GM19438 (cell line): Measurements from ENCODE around the gene SLC35E1.

ENCODE experiments used
- ATAC-seq: cut with Tn5 transposase; IDR thresholded peaks from one replicate; pipeline ENCODE4 v1.9.1; 2021; ENCODE audit warnings: low read depth; ENCODE audit not compliant: unreplicated experiment

SLC35E1 gene

DNA sequence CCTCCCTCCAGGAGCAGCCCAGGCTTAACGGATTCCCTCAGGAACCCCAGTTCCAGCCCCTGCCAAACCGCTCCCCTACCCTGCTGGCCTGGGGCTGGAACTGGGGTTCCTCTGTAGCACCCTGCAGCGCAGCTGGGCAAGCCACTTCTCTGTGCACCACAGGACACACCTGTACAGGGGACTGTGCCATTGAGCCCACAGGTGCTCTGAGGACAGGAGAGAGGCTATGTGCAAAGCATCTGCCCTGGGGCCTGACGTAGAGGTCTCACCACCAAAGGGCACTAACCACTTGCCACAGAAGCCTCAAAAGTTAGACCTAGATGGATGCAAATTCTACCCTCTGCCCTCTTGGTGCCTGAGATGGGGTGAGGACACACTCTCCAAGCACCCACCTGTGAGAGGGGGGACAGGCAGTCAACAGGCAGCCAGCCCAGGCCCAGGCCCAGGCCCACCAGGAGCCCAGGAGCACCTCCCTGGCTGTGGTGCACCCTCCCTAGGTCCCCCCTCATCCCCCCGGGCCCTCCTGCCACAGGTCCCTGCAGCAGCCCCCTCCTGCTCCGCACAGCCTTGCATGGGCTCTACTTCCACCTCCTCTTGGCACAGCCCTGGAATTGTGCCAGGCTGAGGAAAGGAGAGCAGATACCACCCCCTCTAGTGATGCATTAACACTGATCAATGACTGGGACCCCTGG lies 27.6 kb upstream of the SLC35E1 start:
- no peak for ATAC-seq

DNA sequence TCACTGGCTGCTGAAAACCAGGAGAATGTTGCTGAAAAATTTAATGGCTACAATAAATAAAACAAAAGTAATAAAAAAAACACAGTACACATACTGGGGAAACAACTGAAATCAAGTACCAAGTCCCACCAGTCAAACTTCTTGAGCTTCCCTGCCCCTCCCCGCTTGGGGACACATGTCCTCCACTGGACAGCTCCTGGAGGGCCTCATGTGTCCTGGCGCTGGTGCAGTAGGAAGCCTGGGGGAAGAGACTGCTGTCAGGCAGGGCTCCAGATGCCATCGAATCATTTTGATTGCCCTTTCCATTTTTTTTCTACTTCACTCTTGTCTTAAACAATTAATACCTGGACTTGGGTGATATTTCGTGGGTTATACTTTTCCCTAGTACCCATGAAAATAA lies 26.6 kb upstream of the SLC35E1 start:
- no peak for ATAC-seq

DNA sequence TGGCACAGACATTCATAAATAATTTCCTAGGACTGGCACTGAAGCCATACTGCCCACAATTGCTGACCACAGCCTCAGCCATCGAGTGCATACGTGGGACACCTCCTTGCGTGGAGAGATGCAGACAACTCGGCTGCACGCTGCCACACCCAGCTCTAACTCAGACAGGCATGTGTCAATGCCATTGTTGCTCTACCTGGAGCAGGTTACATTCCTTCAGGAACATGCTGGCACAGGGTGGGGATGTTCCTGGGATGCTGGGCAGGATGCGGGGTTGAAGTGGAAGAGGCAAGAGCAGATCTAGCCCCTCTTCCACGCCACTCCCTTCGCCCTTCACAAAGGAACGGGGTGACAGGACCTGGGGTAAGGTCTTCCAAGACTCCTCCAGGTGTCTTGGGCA lies 24.2 kb upstream of the SLC35E1 start:
- ATAC-seq: no peak

DNA sequence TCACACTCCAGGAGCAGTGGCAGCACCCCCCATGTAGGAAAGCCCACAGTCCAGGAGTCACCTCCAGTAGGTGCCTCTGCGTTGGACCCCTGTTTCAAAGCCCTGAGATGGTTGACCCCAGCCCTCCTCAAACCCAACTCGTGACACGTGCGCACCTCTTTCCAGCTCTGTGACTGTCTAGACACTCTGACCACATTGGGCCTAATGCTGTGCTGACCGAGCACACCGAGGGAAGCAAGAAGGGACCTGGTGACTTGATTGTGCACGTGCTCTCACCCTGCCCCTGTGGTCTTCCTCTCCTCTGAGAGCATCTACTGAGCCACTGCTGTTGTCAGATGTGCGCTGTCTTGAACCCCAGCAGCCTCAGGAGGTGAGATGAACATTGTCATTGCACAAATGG lies 22.9 kb upstream of the SLC35E1 start:
- no peak for ATAC-seq

DNA sequence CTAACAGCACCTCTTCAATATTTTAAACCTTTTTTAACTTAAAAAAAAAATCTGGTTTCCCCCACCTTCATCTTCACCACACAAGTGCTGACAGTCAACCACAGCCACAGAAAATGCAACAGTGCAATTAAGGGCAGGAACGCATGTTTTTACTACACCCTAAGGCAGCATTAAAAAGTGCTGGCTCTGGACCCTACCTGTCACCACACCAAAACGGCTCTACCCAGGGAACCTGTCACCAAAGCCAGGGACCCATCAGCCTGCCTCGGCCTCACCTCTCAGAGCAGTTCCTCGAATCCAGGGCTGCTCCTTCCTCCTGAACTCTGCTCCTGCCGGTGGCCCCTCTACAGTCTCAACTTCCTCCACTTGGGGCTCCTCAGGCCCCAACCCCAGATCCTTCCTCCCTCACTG lies 22.5 kb upstream of the SLC35E1 start:
- ATAC-seq: no peak

DNA sequence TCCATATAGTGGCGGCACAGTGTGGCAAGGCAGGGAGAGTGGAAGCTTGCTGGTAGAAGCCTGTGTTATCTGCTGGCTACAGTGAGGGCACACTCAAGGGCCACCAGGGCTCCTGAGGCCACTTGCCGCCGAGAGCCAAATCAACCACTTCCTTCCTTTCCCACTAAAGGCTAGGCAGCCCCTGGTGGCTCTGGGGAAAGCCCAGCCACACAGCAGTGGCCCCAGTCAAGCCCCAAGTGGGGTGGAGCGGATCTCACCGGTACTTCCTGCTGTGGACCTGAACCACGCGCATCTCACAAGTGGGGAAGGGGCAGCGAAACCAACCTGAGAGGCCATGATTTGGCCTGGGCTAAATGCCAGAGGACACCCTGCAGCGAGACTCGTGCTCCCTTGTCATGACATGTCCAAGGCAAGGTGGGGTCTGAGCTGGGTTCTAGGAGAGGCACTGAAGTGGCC lies 21.9 kb upstream of the SLC35E1 start:
- ATAC-seq: peak; percentile 47

DNA sequence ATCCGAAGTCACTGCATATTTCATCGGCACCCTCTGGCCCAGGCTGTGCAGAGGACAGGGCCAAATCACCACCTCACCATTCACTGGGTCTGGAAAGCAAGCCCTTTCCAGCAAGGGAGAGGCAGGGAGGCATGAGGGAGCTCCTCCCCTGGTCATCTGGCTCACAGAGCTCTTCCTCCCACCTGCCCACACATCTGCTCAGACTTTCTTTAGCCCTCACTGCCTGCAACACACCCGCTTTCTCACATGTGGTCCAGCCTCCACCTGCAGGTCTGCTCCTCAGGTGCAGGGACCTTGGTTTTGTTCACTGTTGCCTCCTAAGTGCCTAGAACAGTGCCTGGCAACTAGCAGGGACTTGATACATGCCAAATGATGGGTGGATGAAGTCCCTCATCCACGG lies 21.0 kb upstream of the SLC35E1 start:
- ATAC-seq: no peak

DNA sequence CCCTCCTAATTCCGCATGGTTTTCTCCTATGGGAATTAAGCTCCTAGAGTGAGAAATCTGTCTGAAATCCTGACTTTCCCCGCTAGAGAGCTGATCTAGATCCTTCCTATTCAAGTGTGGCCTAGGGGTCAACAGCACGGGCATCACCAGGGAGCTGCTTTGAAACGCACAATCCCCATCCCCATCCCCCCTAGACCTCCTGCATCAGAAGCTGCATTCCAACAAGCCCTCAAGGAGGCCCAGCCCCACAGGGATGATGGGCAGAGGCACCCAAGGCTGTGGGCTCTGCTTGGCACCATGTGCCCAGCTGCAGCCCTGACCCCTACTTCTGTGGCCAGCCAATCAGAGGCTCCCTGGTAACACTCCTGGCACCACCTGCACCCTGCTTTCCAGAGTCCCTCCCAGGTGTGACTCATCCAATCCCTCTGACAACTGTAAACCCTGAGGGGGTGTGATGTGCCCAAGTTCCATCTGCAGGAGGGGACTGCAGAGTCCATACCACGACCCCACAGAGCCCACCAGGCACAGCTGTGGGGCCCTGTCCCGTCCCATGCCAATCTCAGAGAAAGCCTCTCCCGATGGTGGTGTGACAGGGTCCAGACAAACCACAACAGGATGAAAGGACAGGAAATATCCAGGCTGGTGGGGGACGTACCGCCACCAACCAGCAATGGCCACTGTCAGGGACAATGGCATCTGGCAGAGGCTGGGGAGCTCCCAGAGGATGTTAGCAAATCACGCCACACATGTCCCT lies 19.8 kb upstream of the SLC35E1 start:
- no peak for ATAC-seq

DNA sequence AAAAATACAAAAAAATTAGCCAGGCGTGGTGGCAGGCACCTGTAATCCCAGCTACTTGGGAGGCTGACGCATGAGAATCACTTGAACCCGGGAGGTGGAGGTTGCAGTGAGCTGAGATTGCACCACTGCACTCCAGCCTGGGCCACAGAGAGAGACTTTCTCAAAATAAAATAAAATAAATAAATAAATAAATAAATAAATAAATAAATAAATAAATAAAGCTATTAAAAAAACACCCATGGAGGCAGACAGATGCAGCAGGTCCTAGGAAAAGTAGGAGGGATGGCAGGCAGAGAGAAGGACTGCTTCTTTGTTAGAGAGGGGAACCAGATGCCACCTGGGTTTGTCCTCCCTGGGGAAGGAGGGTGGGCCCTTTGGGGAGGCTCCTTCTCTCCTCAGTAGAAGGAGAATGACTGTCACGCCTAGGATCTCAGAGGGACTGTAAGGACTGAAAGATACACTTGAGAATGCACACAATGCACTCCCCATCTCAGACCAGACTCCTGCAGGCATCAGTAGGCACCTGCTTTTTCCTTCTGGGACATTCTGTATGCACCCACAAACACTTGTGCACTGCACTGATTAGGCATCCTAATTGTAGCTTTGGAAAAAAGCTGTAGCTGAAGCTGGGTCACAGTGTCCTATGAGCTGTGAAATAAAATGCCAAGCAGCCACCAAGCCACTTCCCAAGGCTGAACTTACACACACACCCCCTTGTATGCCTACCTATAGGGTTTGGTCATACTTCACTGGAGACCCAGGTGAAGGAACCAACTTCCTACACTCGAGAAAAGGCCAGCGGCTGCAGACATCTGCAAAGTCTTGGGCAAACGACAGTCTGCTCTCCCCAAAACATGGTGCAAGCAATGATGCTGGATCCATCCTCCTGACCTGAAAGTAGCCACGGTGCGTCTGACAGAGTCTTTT lies 18.9 kb upstream of the SLC35E1 start:
- no peak for ATAC-seq

DNA sequence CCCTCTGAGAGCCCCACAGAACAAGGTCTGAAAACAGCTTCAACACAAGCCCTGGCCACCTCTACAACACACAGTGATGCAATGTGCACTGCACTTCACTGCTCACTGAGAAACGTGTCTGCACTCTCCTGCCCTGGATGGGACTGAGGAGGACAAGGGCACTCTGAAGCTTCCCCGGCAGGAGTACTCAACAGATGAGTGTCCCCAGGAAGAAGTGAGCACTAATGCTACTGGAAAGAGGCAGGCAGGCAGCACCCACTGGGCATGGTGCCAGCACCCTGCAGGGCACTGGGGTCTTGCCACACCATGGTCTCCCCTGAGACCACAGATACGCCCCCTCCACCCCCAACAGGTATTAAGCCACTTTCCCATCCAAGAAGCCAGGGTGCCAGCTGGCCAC lies 17.7 kb upstream of the SLC35E1 start:
- ATAC-seq: no peak

DNA sequence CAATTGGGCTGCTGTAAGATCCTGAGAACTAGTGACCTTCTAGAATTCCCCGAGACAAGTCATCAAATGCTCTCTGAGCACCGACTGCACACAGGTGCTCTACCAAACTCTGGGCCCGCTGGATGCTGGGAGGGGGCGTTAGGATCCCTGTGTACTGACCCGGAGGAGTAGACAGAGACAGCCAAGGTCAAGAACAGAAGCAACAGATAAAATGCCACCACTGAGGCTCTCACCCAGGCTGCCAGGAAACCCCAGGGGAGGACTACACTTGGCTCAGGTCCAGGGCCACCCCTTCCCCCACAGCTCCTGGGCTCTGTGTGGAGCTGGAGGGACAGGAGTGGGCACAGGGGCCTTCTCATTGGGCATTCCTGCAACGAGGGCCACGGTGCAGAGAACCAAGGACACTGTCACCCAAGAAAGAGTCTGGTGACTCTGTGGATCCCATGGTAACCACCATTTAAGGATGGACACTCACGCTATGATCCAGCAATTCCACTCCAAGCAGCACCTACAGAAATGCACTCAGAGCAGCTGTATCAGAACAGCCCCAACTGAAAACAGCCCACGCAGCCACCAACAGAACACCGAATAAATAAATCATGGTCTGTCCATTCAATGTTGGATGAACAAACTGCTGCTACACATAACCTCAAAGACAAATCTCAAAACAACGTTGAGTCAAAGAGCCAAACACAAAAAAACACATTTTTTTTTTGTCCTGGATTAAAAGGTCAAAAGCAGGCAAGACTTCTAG lies 16.8 kb upstream of the SLC35E1 start:
- ATAC-seq: no peak

DNA sequence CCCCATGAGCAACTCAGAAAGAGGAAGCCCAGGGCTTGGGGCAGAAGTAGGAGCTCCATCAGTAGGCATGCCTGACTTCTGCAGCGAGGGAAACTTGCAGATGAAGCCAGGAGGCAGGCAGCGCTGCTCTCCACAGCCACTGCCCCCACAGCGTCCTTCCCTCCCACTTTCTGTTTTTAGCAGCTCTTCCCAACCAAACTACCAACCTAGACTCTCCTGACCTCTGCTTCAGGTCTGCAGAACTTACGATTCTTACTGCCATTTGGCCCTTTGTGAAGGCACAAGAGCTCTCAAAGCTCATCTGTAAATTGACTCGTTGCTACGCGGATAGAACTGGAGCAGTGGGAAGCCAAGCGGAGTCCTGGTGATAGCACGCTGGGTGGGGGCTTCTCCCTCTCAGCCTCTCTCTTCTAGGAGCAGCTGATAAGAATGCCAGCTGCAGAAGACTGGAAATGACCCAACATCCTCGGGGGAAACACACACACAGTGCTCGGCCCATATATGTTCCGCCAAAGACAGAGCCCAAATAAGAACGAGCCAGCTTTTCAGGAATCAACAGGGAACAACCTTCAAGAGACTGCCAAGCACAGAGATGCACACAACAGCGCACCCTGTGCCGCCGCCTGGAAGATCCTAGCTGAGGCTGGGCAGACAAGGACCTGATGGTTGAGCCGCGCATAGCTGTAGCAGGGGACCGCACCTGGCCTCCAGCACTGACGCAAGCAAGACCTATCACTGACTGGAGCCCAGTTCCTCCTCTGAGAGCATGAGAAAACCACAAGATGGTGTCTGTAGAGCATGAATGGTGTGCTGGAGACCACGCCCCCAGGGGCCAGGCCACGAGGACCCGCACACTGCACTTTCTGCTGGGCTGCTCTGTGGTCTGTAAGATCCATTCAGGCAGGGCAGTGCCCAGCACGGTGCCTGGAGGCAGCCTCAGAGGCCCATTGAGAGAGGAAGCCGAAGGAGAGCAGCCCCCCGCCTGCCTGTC lies 15.9 kb upstream of the SLC35E1 start:
- peak; percentile 38 for ATAC-seq

DNA sequence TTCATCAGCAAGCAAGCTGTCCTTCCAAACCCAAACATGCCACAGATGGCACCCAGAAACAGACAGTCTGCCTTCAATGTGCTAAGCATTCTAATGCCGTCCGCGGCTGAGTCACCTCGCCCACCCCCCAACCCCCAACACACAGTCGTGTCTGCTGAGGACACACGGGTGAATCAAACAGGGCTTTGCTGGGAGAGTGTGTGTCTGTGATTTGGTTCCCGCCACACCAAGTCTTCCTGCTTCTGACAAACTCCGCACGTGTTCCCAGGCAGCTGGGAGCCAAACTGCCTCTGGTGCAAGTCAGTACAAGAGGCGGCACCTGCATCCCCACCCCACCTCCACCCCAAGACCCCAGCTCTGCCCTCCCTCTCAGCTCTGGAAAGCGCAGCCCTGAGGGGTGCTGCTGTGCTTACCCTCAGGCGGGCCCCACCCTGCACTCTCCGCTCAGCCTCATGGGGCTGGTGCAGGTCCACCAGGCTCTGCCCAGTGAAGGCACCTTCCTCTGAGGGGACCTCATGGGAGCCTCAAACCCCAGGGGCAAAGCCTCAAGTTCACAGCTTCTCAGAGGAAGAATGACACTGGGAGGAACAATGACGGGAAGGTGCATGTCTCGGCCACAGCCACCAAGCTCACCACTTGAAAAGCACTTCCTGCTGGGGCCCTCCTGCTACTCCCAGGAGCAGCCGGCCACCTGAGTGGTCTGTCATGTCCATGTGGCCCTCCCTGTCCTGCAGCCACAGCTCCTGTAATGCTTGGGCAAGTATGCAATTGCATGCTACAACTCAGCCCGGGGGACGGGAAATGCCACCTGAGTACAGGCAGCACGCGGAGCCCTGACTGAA lies 15.0 kb upstream of the SLC35E1 start:
- ATAC-seq: no peak

DNA sequence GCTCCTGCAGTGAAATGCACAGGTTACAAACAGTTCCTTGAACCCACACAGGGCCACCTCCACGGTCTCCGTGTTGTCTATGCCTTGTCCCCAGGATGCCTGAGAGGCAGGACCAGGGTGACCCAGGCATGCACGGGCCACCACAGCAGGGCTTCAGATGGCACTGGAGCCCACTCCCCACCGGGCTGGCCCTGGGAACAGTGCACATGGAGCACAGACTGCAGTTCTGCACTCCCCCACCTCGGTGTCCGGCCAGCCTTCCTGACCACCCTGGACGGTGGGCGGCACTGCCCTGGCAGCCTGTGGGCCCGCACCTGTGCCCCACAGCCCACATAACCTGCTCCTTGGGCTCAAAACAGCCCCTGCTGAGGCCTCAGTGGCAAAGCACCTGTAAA lies 14.3 kb upstream of the SLC35E1 start:
- ATAC-seq: no peak

DNA sequence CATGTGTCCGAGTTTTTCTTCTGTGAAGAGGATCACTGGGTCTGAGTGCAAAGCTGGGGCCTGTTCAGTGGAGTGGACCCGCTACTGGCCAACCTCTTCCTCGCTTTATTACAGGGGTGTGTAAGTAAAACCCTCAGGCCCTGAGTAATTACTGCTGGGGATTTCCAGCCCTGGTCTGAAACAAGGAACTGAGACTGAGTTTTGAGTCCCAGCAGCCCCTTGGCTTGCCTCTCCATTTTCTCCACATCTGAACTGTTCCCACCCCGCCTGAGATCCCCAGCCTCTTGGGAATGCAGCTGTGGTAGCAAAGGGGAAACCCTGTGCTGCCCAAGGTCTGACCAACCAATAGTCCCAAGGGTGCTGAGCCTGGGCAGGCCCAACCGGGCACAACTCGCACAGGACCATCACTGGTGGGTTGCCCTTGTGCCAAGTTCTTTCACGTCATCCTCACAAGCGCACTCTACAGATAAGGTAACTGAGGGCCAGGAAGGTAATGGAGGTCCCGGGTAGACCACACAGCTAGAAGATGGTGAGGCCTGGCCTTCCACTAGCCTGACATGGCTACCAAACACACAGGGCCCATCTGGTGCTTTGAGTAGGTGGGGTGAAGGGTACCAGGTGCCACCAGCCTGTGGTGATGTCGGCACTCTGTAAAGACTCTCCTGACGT lies 13.7 kb upstream of the SLC35E1 start:
- peak; percentile 27 for ATAC-seq

DNA sequence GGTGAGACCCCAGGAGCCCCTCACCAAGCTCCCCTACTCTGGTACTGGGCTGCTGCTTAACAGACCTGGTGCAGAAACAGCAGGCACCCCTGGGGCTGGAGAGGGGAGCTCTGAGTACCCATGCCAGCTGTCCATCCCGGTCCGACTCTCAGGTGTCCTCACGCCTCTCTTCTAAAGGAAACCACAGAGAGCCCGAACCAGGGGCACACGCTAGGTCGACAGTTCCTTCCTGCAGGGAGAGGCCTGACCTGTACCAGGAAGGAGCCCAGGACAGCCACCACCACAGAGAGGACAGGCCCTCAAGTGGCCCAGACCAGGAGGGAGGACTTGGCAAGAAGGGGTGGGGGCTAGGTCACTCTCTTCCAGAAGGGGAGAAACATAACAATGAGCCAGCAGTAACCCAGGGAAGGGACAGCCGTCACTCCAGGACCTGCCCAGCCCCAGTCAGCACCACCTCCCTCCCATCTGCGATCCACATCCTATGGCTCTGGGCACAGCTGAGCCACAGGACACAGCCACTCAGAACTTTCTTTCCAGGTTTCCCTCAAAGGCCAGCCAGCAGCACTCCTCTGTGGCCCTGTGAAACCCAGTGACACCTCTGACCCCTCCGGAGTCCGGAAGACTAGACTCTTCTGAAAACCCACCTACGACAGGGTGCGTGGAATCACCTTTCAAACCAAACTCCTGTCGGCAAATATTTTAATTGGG lies 13.0 kb upstream of the SLC35E1 start:
- no peak for ATAC-seq
